ENCODE results near the gene FCN3. TPM values are rescaled to one million over a fixed set of nuclear protein-coding genes. Genes with fewer than 3 reads are reported as not detected.

Gene FCN3
- total RNA-seq, 1 donor = under 0.01 TPM

- no peak for DNase-seq (ENCODE audit: low read depth in 2 of 3, low spot score in 2 of 3)
Measured at GRCh38 chr1:27361044-27361402, 13.6 kb downstream of the FCN3 start.

DNA sequence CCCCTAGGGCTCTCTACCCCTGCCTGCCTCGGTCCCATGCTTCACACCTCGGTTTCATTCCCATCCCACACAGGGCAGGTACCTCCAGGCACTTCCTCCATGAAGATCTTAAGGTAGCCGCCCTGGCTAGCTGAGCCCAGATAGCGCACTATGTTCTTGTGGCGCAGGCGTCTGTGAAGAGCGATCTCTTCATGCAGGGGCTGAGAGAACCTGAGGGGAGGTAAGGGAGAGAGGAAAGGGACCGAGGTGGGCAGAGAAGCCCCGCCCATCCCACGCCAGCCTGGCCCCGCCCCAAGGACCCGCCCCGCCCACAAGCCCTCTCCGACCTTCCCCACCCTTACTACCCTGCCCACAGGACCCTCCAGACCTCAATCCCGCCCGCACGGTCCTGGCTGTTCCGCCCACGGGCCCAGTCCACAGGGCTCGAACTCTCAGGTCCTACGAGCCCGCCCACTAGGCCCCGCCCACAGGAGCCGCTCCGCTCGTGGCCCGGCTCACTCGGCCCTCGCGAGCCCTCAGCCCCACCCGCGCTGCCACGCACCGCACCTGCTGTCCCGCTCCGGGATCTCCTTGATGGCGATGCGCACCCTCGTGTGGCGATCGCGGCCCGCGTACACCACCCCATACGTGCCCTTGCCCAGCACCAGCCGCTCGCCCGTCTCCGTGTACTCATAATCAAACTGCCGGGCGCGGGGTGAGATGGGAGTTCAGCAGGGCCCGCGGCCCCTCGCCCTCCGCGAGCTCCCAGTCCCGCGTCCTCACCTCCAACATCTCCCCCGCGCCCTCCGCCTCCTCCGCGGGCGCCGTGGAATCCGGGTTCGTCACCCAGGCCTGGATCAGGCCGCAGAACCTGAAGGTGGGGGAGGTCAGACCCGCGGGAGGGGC, 14.2 kb downstream of the FCN3 start:
- DNase-seq (ENCODE audit: low read depth in 2 of 3, low spot score in 2 of 3) = peak in 2 of 3 donors; percentile 26 to 48

- DNase-seq (ENCODE audit: low read depth in 2 of 3, low spot score in 2 of 3) = no peak
Measured at GRCh38 chr1:27359822-27360158, 14.8 kb downstream of the FCN3 start.

DNA sequence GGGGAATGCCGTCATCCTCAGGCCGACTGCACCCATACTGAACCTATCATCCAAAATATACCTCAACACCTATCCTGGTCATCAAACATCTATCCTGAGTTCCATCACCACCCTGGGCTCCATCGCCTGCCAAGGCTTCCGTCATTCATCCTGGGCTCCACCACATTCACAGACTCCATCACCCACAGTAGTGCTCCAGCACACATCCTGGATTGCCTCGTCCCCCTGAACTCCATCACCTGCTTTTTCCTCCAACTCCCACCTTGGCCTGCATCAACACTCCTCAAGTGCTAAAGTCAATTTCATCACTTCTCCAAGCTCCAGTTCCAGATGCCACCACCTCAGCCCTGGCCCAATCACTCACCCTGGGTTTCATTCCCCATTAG, 15.7 kb downstream of the FCN3 start:
- no peak for DNase-seq (ENCODE audit: low read depth in 2 of 3, low spot score in 2 of 3)

GRCh38 chr1:27358038-27358927, 16.3 kb downstream of the FCN3 start:
- DNase-seq (ENCODE audit: low read depth in 2 of 3, low spot score in 2 of 3) = no peak

DNA sequence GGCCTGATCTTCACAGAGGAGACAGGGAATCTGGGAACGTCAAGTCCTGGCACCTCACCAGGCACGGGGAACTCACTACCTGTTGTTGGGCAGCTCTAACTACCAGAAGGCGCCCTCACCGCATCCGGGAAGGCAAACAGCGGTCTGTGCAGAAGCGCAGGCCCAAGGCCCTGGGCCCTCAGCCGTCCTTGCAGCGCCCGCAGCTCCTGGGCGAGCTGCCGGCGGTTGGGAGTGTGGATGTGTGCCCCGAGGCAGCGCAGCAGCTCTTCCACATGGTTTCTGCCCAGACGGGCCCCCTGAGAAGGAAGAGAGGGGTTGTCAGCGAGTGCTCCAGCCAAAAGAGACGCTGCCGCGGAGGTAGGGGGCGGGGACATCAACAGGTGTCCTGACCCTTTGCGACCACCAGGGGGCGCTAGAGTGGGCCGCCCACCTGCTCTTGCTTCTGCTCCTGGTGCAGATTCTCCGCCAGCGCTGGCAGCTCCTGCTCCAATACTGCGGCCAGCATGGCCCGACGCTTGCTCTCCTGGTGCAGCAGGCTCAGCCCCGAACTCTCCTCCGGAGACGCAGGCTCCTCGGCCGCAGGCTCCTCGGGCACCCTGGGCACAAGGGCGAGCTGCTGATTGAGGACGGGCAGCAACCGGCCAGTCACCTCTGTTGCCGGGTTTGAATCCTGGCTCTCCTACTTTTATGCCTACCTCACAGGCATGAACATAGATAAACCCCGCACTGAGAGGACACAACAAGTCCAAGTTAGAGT, 17.2 kb downstream of the FCN3 start:
- DNase-seq (ENCODE audit: low read depth in 2 of 3, low spot score in 2 of 3) = peak; percentile 77 to 86 (median 81)

- peak in 1 of 3 donors; percentile 24 for DNase-seq (ENCODE audit: low read depth in 2 of 3, low spot score in 2 of 3)
Measured at GRCh38 chr1:27356619-27357280, 17.9 kb downstream of the FCN3 start.

- DNase-seq (ENCODE audit: low read depth in 2 of 3, low spot score in 2 of 3) = no peak
Measured at GRCh38 chr1:27356277-27356618, 18.4 kb downstream of the FCN3 start.

DNA sequence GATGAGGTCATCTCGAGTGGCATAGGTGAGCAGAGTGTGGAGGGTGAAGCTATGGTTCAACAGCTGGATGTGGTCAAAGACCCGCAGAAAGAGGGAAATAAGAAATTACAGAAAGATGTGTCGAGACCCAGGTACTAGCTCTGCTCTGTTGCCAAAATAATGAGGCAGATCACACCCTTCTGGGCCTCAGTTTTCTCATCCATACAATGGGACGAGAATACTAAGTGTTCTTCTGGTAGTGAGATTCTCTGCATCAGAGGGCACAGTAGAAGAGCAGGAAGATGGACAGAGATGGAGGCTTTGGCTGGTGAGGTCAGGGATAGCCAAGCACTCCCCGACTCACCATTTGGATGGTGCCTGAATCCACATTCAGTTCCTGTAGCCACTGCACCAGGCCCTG, 18.9 kb downstream of the FCN3 start:
- DNase-seq (ENCODE audit: low read depth in 2 of 3, low spot score in 2 of 3) = no peak

DNA sequence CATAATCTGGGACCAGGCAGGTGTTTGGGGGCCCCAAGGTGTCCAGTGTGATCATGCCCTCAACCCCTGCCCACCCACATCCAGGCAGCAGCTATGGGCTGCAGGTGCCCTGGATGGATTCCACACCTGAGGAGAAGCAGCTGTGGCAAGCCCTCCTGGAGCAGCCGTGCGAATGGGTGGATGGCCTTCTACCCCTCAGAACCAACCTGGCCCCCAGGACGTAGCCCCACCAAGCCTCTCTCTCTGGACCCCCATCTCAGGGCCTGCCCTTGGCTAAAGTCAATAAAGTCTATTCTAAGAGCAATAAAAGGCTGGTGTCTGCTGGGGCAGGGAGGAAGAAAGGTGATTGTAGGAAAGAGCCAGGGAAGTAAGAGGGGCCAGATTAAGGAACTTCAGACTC, 21.0 kb downstream of the FCN3 start:
- no peak for DNase-seq (ENCODE audit: low read depth in 2 of 3, low spot score in 2 of 3)

DNA sequence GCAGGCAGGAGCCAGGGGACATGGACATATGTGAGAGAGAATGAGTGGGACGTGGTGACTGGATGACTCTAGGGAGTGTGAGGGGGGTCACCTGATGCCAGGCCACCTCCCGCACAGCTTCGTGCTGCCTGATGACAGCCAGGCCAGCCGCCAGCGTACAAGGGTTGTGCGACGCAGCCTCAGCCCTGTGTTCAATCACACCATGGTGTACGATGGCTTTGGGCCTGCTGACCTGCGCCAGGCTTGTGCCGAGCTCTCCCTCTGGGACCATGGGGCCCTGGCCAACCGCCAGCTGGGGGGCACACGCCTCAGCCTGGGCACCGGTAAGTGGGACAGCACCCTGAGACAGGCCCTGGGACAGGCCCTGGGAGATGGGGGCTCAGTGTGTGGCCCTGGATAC, 21.5 kb downstream of the FCN3 start:
- no peak for DNase-seq (ENCODE audit: low read depth in 2 of 3, low spot score in 2 of 3)

GRCh38 chr1:27351541-27352107, 23.0 kb downstream of the FCN3 start:
- DNase-seq (ENCODE audit: low read depth in 2 of 3, low spot score in 2 of 3) = no peak

DNA sequence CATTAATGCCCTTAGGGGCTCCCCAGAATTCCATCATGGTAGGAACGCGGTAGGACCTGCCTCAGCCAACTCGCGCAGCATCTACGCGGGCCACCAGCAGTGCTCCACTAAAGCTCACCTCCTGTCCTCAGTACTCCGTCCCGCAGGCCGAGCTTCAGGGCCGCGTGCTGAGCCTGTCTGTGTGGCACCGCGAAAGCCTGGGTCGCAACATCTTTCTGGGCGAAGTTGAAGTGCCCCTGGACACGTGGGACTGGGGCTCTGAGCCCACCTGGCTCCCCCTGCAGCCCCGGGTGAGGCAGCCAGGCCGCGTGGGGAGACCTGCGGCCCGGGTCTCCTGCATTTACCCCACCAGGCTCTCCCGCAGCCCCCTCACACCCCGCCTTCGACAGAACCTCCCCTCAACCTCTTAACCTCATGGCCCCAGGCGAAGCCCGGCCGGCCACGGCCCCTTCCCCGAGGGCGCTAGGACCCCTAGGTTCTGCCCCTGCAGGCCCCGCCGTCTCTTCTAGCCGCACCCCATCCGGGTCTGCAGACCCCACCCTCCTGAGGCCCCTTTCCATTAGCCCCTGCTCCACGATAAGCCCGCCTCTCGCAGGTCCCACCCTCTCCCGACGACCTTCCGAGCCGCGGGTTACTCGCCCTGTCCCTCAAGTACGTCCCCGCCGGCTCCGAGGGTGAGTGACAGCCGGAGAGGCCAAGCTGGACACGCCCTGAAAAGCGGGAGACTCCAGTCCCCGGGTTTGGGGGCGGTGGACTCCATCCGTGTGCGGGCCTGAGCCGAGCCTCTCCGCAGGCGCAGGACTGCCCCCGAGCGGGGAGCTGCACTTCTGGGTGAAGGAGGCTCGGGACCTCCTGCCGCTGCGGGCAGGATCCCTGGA, 23.7 kb downstream of the FCN3 start:
- no peak for DNase-seq (ENCODE audit: low read depth in 2 of 3, low spot score in 2 of 3)

GRCh38 chr1:27349784-27350662, 24.6 kb downstream of the FCN3 start:
- DNase-seq (ENCODE audit: low read depth in 2 of 3, low spot score in 2 of 3) = peak in 1 of 3 donors; percentile 31

DNA sequence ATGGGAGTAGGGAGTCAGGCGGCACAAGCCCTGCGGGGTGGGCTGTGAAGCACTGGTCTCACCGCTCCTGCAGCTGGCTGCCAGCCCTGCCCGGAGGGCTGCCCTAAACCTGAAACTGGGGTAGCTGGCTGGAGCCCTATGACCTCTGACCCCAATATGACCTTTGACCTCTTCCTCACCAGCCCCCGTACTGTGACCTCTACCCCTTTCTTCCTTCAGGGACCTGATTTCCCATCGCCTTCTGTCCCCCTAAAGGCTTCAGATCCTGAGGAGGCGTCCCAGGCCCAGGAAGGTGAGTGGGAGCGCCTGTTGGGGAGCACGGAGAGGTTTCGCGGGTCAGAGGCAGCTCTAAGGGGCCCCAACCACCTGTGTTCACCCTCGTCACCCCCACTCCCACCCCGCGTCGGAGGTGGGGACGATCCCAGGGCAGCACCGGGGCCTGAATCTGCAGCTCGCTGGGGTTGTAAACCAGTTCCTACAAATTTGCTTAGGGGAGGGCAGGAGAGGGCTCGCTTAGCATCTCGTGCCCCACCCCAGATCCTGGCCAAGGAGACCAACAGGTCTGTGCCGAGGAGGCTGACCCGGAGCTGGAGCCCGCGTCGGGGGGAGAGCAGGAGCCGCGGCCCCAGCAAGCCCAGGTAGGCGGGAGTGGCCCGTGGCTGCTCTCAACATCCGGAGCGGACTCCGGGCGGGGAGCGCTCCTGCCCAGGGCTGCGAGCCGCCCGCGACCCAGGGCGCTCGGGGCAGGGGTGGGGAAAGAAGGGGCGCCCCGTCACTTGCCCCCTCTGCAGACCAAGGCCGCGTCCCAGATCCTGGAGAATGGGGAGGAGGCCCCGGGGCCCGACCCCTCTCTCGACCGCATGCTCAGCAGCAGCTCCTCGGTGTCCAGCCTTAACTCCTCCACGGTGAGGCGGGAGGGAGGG, 25.5 kb downstream of the FCN3 start:
- peak in 1 of 3 donors; percentile 17 for DNase-seq (ENCODE audit: low read depth in 2 of 3, low spot score in 2 of 3)

DNA sequence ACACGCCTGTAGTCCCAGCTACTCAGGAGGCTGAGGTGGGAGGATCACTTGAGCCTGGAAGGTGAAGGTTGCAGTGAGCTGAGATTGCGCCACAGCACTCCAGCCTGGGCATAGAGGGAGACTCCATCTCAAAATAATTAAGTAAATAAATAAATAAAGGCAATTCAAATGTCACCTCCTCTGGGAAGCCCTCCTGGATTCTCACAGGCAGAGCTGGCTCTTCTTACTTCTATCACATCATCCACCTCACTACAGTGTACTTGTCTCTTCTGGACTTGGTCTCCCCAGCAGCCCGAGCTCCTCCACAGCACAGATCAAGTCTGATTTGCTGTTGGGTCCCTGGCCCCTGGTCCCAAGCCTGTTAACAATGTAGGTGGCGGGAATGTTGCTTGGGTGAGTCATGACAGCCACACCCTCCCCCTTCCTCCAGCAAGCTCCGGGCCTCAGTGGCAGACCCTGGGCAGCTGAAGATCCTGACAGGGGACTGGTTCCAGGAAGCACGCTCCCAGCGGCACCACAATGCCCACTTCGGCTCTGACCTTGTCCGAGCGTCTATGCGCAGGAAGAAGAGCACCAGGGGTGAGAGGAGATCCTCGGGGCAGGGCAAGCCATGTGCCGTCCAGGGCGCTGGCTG, 27.5 kb downstream of the FCN3 start:
- no peak for DNase-seq (ENCODE audit: low read depth in 2 of 3, low spot score in 2 of 3)

DNA sequence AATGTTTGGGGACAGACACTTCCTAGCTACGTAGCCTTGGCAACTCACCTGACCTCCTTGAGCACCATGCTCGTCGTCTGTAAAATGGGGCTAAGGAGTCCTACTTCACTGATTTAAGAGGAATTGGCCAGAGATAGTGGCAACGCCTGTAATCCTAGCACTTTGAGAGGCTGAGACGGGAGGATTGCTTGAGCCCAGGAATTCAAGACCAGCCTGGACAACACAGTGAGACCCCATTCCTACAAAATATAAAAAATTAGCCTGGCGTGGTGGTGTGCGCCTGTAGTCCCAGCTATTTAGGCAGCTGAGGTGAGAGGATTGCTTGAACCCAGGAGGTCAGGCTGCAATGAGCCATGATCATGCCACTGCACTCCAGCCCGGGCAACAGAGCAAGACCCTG, 28.3 kb downstream of the FCN3 start:
- no peak for DNase-seq (ENCODE audit: low read depth in 2 of 3, low spot score in 2 of 3)

Data from hematopoietic multipotent progenitor cell (in vitro differentiated cells).